Measurements from ENCODE around the gene RPP40. TPM values are rescaled to one million over a fixed set of nuclear protein-coding genes. Genes with fewer than 3 reads are reported as not detected.
A peak's percentile ranks its signal among the peaks of the same experiment; 100 is the strongest.
"Not testable (repeated sequence)": the region's sequence is repeated elsewhere in the genome, so short reads cannot be mapped to it uniquely, and the experiment has no call there.

Gene RPP40
- total RNA-seq, 4 donors from 2014 or later: 5.0 to 14.2 (median 8.5) TPM

DNA sequence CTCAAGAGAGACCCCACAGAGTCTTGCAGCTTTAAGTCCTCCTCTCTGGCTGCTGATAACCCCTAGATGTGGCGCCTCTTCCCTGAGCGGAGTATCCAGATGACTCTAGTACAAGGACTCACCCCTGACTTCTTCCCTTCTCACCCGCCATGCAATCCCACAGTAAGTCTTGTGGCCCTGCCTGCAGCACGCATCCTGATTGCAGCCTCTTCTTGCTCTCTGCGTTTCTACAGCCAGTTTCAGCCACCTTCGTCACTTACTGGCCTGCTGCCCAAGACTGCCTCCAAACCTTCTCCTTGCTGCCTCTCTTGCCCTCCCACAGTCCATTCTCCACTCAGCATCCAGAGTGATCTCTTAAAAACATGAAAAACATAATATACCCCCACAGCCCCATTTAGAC is 2.4 kb upstream of the RPP40 start:
- DNase-seq: no peak
- Histone ChIP-seq H3K4me3 (replicated peaks in 1 of 3) (no peak overlapping the region), H3K27ac (no peak overlapping the region), H3K27me3 (no peaks in the 10 kb centered on the region), H3K9me3 (no peaks in the 10 kb centered on the region), H3K4me1 (peaks cover 0 to 6% of the 10 kb centered on the region in 2 donors), H3K36me3 (peaks cover 0 to 1% of the 10 kb centered on the region in 2 donors)
- 94 to 95% methylated on average over 6 of the region's 6 CpGs for WGBS, 2 donors
- intact Hi-C loops (cut with DNase I): no loop called here
- no peak for TF ChIP-seq POLR2A (IDR thresholded peaks at IDR 0.05)
- TF ChIP-seq, protein P1, sequence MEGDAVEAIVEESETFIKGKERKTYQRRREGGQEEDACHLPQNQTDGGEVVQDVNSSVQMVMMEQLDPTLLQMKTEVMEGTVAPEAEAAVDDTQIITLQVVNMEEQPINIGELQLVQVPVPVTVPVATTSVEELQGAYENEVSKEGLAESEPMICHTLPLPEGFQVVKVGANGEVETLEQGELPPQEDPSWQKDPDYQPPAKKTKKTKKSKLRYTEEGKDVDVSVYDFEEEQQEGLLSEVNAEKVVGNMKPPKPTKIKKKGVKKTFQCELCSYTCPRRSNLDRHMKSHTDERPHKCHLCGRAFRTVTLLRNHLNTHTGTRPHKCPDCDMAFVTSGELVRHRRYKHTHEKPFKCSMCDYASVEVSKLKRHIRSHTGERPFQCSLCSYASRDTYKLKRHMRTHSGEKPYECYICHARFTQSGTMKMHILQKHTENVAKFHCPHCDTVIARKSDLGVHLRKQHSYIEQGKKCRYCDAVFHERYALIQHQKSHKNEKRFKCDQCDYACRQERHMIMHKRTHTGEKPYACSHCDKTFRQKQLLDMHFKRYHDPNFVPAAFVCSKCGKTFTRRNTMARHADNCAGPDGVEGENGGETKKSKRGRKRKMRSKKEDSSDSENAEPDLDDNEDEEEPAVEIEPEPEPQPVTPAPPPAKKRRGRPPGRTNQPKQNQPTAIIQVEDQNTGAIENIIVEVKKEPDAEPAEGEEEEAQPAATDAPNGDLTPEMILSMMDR (IDR thresholded peaks at IDR 0.05): no peak

DNA sequence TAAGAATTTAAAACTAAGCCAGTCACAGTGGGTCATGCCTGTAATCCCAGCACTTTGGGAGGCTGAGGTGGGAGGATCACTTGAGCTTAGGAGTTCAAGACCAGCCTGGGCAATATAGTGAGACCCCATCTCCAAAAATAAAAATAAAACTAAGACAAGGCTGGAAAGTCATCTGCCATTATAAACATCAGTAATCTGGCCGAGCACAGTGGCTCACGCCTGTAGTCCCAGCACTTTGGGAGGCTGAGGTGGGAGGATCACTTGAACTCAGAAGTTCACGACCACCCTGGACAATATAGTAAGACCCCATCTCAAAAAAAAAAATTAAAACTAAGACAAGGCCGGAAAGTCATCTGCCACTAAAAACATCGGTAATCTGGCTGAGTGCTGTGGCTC is 1.2 kb upstream of the RPP40 start:
- H3K36me3 ChIP-seq; H3K4me1 ChIP-seq; intact Hi-C loops (cut with DNase I); H3K9me3 ChIP-seq; H3K4me3 ChIP-seq (replicated peaks in 1 of 3); H3K27me3 ChIP-seq; DNase-seq; H3K27ac ChIP-seq: not testable (repeated sequence)
- 87 to 93% methylated on average over 5 of the region's 5 CpGs for WGBS, 2 donors

DNA sequence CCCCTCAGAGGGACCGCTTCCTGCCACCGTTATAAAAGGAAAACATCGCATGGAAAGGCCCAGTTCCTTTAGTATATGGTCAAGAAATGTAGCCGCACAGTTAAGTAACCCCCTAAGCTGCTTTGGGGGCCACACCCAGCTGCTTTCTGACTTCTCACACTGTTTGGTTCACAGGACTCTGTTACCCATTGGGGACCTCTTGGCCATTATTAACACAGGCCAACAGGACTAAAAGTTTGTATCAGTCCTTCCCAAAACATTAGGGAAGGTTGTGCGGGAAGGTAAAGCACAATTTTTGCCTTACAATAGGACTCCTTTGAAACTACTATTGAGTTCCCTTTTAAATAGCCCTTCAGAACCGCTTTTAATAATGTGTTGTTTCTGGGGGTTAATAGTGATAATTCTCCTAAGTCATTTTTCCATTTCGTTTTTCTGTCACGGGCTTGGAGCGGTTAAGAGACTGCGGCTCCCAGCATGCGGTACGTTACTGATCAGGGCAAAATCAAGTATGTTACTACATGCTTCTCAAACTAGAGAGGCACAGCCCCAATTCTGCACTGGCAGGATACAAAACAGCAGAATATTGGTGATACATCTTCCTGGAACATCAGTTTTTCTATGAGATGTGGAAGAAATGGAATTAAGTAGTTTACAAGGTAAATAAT is 668 bp upstream of the RPP40 start:
- peak overlapping the region in 2 of 3 donors; percentile 37 to 54 for H3K4me3 ChIP-seq (replicated peaks in 1 of 3)
- no peak for DNase-seq
- no peaks in the 10 kb centered on the region for H3K27me3 ChIP-seq
- H3K36me3 ChIP-seq: peaks cover 0 to 6% of the 10 kb centered on the region in 2 donors
- H3K4me1 ChIP-seq: peaks cover 0 to 6% of the 10 kb centered on the region in 2 donors
- TF ChIP-seq, protein P1 (IDR thresholded peaks at IDR 0.05): no peak
- WGBS, 2 donors: 55 to 75% methylated on average over 9 to 12 of the region's 12 CpGs
- H3K9me3 ChIP-seq: no peaks in the 10 kb centered on the region
- H3K27ac ChIP-seq: peak overlapping the region; percentile 53 to 80 (median 77)
- intact Hi-C loops (cut with DNase I): no loop called here

DNA sequence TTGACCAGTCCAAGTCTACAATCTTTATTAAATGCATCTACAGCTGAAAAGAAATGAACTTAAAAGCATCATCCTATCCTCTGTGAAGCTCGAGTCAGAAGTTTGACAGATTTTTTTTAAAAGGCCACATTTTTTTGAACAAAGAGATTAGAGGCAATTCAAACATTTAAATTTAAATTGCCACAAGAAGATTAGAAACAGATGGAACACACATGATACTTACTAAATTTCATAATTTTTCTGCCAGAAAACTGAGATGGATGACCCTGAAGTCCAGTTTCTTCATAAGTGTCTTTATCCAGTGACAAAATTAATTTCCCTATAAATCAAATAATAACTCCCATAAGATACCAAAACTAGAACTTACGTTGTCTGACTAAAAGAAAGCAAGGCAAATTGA is 4.3 kb downstream of the RPP40 start:
- H3K9me3 ChIP-seq: no peaks in the 10 kb centered on the region
- TF ChIP-seq POLR2A (IDR thresholded peaks at IDR 0.05): no peak
- TF ChIP-seq, protein P1 (IDR thresholded peaks at IDR 0.05): no peak
- H3K36me3 ChIP-seq: peaks cover 0 to 11% of the 10 kb centered on the region in 2 donors
- WGBS, 2 donors: 66 to 68% methylated on average over 2 of the region's 2 CpGs
- H3K4me3 ChIP-seq (replicated peaks in 1 of 3): no peak overlapping the region
- DNase-seq: no peak
- intact Hi-C loops (cut with DNase I): no loop called here
- no peaks in the 10 kb centered on the region for H3K27me3 ChIP-seq
- no peak overlapping the region for H3K27ac ChIP-seq
- H3K4me1 ChIP-seq: peaks cover 0 to 4% of the 10 kb centered on the region in 2 donors

DNA sequence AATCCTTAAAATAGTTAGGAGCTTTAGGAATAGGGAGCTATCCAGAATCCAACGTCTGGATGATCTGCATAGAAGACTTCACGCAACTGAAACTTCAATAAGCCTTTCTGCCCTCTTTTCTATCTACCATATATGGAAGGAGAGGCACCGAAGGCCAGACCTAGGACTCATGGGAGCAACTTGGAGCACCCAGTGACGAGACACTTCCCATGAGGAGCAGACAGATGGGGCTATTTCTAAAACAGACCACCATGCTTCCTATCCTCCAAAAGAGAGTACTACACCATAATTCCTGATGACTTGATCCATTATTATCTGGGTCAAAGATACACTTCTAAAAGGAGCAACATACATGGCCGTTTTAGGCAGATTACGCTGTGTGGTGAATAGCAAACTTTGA is 6.0 kb downstream of the RPP40 start:
- DNase-seq: no peak
- H3K27ac ChIP-seq: no peak overlapping the region
- peaks cover 0 to 11% of the 10 kb centered on the region in 2 donors for H3K36me3 ChIP-seq
- intact Hi-C loops (cut with DNase I): no loop called here
- H3K27me3 ChIP-seq: no peaks in the 10 kb centered on the region
- WGBS, 2 donors: 74 to 78% methylated on average over 6 of the region's 6 CpGs
- TF ChIP-seq, protein P1 (IDR thresholded peaks at IDR 0.05): no peak
- TF ChIP-seq POLR2A (IDR thresholded peaks at IDR 0.05): no peak
- no peak overlapping the region for H3K4me3 ChIP-seq (replicated peaks in 1 of 3)
- H3K9me3 ChIP-seq: no peaks in the 10 kb centered on the region
- H3K4me1 ChIP-seq: no peaks in the 10 kb centered on the region
